ENCODE results near the gene CYP4F11. TPM values are rescaled to one million over a fixed set of nuclear protein-coding genes. Genes with fewer than 3 reads are reported as not detected.

Gene CYP4F11
- total RNA-seq, 1 donor from 2014 or later = 0.38 TPM

DNA sequence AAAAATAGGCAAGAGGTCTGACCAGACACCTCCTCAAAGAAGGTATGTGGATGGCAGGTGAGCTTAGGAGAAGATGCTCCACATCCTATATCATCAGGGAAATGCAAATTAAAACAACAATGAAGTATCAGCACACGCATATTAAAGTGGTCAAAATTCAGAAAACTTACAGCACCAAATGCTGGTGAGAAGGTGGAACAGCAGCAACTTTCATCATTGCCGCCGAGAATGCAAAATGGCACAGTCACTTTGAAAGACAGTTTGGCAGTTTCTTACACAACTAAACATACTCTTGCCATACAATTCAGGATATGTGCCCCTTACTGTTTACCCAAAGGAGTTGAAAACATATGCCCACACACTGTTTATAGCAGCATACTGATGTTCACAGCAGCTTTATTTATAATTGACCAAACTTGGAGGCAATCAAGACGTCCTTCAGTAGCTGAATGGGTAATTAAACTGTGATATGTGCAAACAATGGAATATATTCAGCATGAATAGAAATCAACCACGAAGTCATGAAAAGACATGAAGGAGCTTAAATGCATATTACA lies 37.0 kb upstream of the CYP4F11 start:
- H3K27me3 ChIP-seq (ENCODE audit: control insufficient read depth, insufficient read depth, low read length) = no peaks in the 10 kb centered on the region
- no peak overlapping the region for H3K4me3 ChIP-seq (ENCODE audit: low read depth, low read length)
- DNase-seq (ENCODE audit: low read depth) = no peak
- TF ChIP-seq, protein P1, sequence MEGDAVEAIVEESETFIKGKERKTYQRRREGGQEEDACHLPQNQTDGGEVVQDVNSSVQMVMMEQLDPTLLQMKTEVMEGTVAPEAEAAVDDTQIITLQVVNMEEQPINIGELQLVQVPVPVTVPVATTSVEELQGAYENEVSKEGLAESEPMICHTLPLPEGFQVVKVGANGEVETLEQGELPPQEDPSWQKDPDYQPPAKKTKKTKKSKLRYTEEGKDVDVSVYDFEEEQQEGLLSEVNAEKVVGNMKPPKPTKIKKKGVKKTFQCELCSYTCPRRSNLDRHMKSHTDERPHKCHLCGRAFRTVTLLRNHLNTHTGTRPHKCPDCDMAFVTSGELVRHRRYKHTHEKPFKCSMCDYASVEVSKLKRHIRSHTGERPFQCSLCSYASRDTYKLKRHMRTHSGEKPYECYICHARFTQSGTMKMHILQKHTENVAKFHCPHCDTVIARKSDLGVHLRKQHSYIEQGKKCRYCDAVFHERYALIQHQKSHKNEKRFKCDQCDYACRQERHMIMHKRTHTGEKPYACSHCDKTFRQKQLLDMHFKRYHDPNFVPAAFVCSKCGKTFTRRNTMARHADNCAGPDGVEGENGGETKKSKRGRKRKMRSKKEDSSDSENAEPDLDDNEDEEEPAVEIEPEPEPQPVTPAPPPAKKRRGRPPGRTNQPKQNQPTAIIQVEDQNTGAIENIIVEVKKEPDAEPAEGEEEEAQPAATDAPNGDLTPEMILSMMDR (IDR thresholded peaks at IDR 0.05; ENCODE audit: insufficient read depth, low read length, poor library complexity, severe bottlenecking) = no peak
- H3K36me3 ChIP-seq (ENCODE audit: control insufficient read depth, insufficient read depth, low read length) = no peaks in the 10 kb centered on the region

DNA sequence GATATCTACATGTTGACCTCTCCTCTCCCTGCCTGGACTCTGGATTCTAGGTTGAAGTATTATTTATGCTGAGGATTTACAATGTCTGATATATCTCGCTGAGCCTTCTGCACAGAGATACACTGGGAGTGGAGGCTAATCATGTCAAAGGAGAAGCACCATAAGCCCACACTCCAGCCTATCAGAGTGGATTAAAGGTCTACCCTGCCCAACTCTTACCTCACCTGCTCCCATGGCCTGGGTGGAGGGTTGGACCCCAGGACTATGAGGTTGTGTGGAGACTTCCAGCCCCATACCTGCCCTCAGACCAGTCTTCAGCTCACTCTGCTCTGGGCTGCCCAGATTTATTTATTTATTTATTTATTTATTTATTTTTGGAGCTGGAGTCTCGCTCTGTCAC lies 29.9 kb upstream of the CYP4F11 start:
- TF ChIP-seq, protein P1 (IDR thresholded peaks at IDR 0.05; ENCODE audit: insufficient read depth, low read length, poor library complexity, severe bottlenecking) = no peak
- no peak for DNase-seq (ENCODE audit: low read depth)
- H3K27me3 ChIP-seq (ENCODE audit: control insufficient read depth, insufficient read depth, low read length) = no peaks in the 10 kb centered on the region
- H3K36me3 ChIP-seq (ENCODE audit: control insufficient read depth, insufficient read depth, low read length) = no peaks in the 10 kb centered on the region
- H3K4me3 ChIP-seq (ENCODE audit: low read depth, low read length) = no peak overlapping the region

DNA sequence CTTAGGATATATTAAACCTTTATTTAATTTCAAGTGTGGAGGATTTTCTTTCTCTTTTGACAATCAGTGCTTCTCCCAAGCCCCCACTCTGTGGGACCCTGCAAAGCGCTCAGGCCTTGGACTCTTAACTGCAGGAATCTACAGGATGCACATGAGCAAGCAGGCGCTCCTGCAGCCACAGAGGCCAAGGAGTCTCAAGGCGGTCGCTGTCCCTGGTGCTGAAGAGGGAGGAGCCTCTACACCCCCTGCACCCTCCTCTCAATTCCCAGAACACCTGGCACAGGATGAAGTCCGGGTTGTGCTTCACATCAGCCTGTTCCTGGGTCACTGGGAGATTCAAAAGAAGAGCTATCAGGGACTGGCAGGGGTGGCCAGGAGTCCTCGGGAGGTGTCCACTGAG lies 28.0 kb upstream of the CYP4F11 start:
- Histone ChIP-seq H3K36me3 (ENCODE audit: control insufficient read depth, insufficient read depth, low read length) (no peaks in the 10 kb centered on the region), H3K4me3 (ENCODE audit: low read depth, low read length) (no peak overlapping the region), H3K27me3 (ENCODE audit: control insufficient read depth, insufficient read depth, low read length) (no peaks in the 10 kb centered on the region)
- DNase-seq (ENCODE audit: low read depth) = no peak
- TF ChIP-seq, protein P1 (IDR thresholded peaks at IDR 0.05; ENCODE audit: insufficient read depth, low read length, poor library complexity, severe bottlenecking) = no peak

DNA sequence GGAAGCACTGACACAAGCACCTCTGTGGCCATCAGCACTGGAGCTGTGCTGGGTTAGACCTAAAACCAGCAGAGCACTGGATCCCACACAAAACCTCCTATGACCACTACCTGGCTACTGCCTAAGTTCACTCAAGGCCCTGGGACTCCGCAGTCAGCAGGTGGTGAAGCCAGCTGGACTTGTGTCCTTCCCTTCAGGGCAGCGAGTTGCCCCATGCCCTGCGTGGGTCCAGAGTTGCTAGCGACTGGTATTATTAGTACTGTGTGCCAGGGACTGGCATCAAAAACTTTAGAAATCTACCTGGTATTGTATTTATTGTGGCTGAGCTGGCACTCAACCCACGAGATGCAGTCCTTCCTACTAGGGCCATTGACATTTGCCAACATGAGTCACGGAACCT lies 20.5 kb upstream of the CYP4F11 start:
- DNase-seq (ENCODE audit: low read depth) = no peak

DNA sequence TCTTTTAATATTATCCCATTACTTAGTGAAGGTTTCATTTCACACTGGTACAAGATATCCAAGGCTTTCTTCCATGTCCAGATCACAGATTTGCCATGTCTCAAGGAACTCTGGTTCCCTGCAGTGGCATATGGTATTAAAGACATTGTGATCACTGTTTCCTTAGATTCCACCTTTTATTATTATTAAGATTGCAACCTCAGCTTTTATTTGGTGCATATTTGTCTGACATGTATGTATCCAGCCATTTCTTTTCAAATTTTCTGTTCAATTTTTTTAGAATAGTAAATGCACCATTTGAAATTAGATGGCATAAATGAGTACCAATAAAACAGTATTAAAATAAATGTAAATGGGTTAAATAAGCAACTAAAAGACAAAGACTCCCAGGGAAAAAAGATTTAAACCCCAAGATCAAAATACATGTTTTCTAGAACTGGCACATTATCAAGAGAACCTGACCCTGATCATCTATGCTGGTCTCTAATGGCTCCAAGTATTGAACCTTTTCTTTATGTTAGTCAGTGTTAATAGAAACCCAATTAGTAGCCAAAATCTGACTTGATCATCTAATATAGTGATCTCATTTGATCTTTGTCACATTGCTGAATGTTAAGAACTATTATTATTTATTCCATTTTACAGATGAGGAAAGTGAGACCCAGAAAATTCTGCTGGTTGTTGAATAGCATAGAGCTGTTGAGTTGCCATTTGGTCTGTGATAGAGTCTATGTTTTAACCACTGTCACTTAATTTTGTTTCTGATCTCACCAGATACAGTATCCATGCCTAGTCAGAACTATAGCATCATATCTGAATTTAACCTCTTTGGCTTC lies 14.1 kb upstream of the CYP4F11 start, which contains the start of gene OR10H4:
Gene OR10H4 (plus strand): TSS at position 786 of the 836 bp plus-strand sequence. CDS start 0 bp downstream, at position 786.
- Histone ChIP-seq H3K36me3 (ENCODE audit: control insufficient read depth, insufficient read depth, low read length) (no peaks in the 10 kb centered on the region), H3K27me3 (ENCODE audit: control insufficient read depth, insufficient read depth, low read length) (no peaks in the 10 kb centered on the region), H3K4me3 (ENCODE audit: low read depth, low read length) (no peak within 1 kb of the TSS)
- TF ChIP-seq, protein P1 (IDR thresholded peaks at IDR 0.05; ENCODE audit: insufficient read depth, low read length, poor library complexity, severe bottlenecking) = no peak
- DNase-seq (ENCODE audit: low read depth) = no peak

More for the DNA sequence above, 20.5 kb upstream of the CYP4F11 start:
- H3K27me3 ChIP-seq (ENCODE audit: control insufficient read depth, insufficient read depth, low read length) = no peaks in the 10 kb centered on the region
- H3K4me3 ChIP-seq (ENCODE audit: low read depth, low read length) = no peak overlapping the region
- TF ChIP-seq, protein P1 (IDR thresholded peaks at IDR 0.05; ENCODE audit: insufficient read depth, low read length, poor library complexity, severe bottlenecking) = no peak
- no peaks in the 10 kb centered on the region for H3K36me3 ChIP-seq (ENCODE audit: control insufficient read depth, insufficient read depth, low read length)
